Measurements from ENCODE around the gene KASH5. TPM values are rescaled to one million over a fixed set of nuclear protein-coding genes. Genes with fewer than 3 reads are reported as not detected.
A peak's percentile ranks its signal among the peaks of the same experiment; 100 is the strongest.

KASH5 gene
- polyA plus RNA-seq, 2 of the 4 experiments (the other 2 are of a cell fraction) = 0.08 to 0.17 TPM

DNA sequence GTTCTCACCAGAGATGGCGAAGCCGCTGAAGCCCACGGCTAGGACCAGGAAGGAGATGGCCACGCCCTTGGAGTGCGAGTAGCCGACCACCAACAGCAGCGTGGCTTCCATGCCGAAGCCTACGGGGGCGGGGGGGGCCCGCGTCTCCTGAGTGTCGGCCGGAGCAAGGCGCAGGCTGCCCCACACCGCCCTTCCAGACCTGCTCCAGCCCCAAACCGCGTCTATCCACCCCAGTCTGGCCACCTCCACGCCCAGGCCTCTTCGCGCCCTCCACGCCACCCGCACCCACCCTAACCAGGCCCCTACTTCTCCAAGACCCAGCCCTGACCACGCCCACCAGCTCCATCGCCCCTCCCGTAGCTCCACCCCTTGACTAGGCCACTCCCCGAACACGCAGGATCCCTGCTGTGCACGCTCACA, 43.3 kb downstream of the KASH5 start (continued):
- TF ChIP-seq JUN (IDR thresholded peaks at IDR 0.05) (no peak), ELK1 (IDR thresholded peaks at IDR 0.05; ENCODE audit: low read depth, low read length) (no peak), MAFK (IDR thresholded peaks at IDR 0.05; ENCODE audit: partially characterized antibody) (no peak)

GRCh38 chr19:49432141-49433073, 44.4 kb downstream of the KASH5 start:
- H3K27ac ChIP-seq = no peak overlapping the region
- no peak overlapping the region for H3K4me2 ChIP-seq
- ChIA-PET CTCF (interaction anchor here (0.7 to 13.8 kb wide), 11 partner anchors 8 to 234 kb away, joined by 3 to 141 read pairs (median 6); partner anchors contain the start of gene GFY), POLR2A (no interaction called here)
- peaks cover 11% of the 10 kb centered on the region for H3K4me1 ChIP-seq
- H3K9me3 ChIP-seq = no peaks in the 10 kb centered on the region; the same call in 2 of the 3 replicates
- DNase-seq (ENCODE audit: low read depth in 1 of 2, low spot score in 1 of 2) (no peak), FAIRE-seq (no peak), ATAC-seq (no peak)
- no peak for TF ChIP-seq EHF (CRISPR knock-in tag; IDR thresholded peaks at IDR 0.05)
- no peak for TF ChIP-seq HOXB13 (CRISPR knock-in tag; IDR thresholded peaks at IDR 0.05; ENCODE audit: low read depth)
- TF ChIP-seq CHD2 (IDR thresholded peaks at IDR 0.05; ENCODE audit: low read length, partially characterized antibody) = no peak
- H3K4me3 ChIP-seq = no peak overlapping the region
- WGBS (ENCODE audit: missing lambda C conversion rate) = 71% methylated on average over 59 of the region's 63 CpGs

DNA sequence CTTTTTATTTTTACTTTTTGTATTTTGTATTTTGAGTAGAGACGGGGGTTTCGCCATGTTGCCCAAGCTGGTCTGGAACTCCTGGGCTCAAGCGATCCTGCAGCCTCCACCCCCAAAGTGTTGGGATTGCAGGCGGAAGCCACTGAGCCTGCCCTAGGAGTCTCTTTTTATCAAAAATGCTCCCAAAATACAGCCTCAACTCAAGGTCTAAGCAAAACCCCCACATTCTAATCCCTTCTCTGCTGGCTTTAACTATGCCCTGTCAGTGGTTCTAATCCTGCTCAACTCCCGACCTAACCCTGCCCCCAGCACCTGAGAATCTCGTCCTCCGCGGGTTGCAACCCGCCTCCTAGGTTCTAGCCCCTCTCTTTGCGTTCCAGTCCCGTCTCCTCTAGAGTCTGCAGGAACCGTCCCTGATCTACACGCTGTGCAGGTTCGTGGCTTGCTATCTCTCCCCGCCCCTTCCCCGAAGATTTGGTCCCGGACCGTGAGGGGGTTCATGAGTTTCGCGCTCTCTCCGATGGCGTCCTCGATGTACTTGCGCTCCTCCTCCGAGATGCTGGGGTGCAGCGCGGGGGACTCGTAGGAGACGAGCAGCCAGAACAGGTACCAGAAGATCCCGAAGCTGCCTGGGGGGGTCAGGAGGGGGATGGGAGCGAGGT, 45.3 kb downstream of the KASH5 start:
- no peaks in the 10 kb centered on the region; the same call in 2 of the 3 replicates for H3K9me3 ChIP-seq
- no peak for ATAC-seq
- H3K4me3 ChIP-seq = no peak overlapping the region
- H3K27ac ChIP-seq = no peak overlapping the region
- POLR2A ChIA-PET = interaction anchor here (0.6 kb wide), 1 partner anchor 9 kb away, joined by 6 read pairs; no protein-coding TSS in a partner anchor
- TF ChIP-seq NPAS2 (CRISPR knock-in tag; IDR thresholded peaks at IDR 0.05; ENCODE audit: borderline replicate concordance) (no peak), JUNB (IDR thresholded peaks at IDR 0.05) (no peak), CEBPB (IDR thresholded peaks at IDR 0.05) (no peak)
- TF ChIP-seq, protein P1, sequence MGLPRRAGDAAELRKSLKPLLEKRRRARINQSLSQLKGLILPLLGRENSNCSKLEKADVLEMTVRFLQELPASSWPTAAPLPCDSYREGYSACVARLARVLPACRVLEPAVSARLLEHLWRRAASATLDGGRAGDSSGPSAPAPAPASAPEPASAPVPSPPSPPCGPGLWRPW (IDR thresholded peaks at IDR 0.05) = no peak
- H3K4me1 ChIP-seq = peaks cover 3% of the 10 kb centered on the region; the same call in 2 of the 3 replicates
- no peak overlapping the region for H3K4me2 ChIP-seq
- CTCF ChIA-PET = interaction anchor here (1.0 to 4.2 kb wide), 7 partner anchors 8 to 42 kb away, joined by 3 to 30 read pairs (median 4); partner anchors contain the start of gene GFY
- no peak for FAIRE-seq
- DNase-seq (ENCODE audit: low read depth in 1 of 2, low spot score in 1 of 2) = no peak
- WGBS (ENCODE audit: missing lambda C conversion rate) = 68% methylated on average over 30 of the region's 31 CpGs

- no peak for FAIRE-seq
- POLR2A ChIA-PET = interaction anchor here (1.7 kb wide), 1 partner anchor 17 kb away, joined by 6 read pairs; the partner anchor contains the start of gene PIH1D1
- CTCF ChIA-PET = interaction anchor here (0.6 to 4.2 kb wide), 7 partner anchors 10 to 209 kb away, joined by 3 to 30 read pairs (median 11); no protein-coding TSS in a partner anchor
- 80% methylated on average over 18 of the region's 18 CpGs for WGBS (ENCODE audit: missing lambda C conversion rate)
- ATAC-seq = peak; percentile 4 to 55; a peak in 3 of 6 replicates
- no peaks in the 10 kb centered on the region; the same call in 2 of the 3 replicates for H3K9me3 ChIP-seq
- no peak overlapping the region for H3K27ac ChIP-seq
- H3K4me2 ChIP-seq = no peak overlapping the region
- TF ChIP-seq FOSL2 (IDR thresholded peaks at IDR 0.05) = no peak
- TF ChIP-seq FOSL2 (CRISPR knock-in tag; IDR thresholded peaks at IDR 0.05) = no peak
- TF ChIP-seq RAD21 (conservative IDR thresholded peaks at IDR 0.05 in 1 of 2, IDR thresholded peaks at IDR 0.05 in 1 of 2) = no peak
- TF ChIP-seq ESRRA (IDR thresholded peaks at IDR 0.05; ENCODE audit: borderline replicate concordance, low read length) = no peak
- TF ChIP-seq, protein P2, sequence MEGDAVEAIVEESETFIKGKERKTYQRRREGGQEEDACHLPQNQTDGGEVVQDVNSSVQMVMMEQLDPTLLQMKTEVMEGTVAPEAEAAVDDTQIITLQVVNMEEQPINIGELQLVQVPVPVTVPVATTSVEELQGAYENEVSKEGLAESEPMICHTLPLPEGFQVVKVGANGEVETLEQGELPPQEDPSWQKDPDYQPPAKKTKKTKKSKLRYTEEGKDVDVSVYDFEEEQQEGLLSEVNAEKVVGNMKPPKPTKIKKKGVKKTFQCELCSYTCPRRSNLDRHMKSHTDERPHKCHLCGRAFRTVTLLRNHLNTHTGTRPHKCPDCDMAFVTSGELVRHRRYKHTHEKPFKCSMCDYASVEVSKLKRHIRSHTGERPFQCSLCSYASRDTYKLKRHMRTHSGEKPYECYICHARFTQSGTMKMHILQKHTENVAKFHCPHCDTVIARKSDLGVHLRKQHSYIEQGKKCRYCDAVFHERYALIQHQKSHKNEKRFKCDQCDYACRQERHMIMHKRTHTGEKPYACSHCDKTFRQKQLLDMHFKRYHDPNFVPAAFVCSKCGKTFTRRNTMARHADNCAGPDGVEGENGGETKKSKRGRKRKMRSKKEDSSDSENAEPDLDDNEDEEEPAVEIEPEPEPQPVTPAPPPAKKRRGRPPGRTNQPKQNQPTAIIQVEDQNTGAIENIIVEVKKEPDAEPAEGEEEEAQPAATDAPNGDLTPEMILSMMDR (IDR thresholded peaks at IDR 0.05) = no peak
- no peak for TF ChIP-seq JUNB (IDR thresholded peaks at IDR 0.05)
- no peak for TF ChIP-seq EHF (CRISPR knock-in tag; IDR thresholded peaks at IDR 0.05)
- TF ChIP-seq TP53 (CRISPR knock-in tag; IDR thresholded peaks at IDR 0.05) = no peak
- no peak for TF ChIP-seq HOXA7 (CRISPR knock-in tag; IDR thresholded peaks at IDR 0.05)
- no peak for TF ChIP-seq CBX8 (IDR thresholded peaks at IDR 0.05)
- TF ChIP-seq POLR2AphosphoS2 (conservative IDR thresholded peaks at IDR 0.05; ENCODE audit: low read length) = no peak
- peaks cover 3% of the 10 kb centered on the region; the same call in 2 of the 3 replicates for H3K4me1 ChIP-seq
- H3K4me3 ChIP-seq = no peak overlapping the region
- DNase-seq (ENCODE audit: low read depth in 1 of 2, low spot score in 1 of 2) = peak; percentile 59 to 71
These were observed 47.0 kb downstream of the KASH5 start for GRCh38 chr19:49434907-49435583.

Measured in A549 (cell line).